ENCODE results near the gene SERPINB2. TPM values are rescaled to one million over a fixed set of nuclear protein-coding genes. Genes with fewer than 3 reads are reported as not detected.
A peak's percentile ranks its signal among the peaks of the same experiment; 100 is the strongest.

SERPINB2 gene, protein sequence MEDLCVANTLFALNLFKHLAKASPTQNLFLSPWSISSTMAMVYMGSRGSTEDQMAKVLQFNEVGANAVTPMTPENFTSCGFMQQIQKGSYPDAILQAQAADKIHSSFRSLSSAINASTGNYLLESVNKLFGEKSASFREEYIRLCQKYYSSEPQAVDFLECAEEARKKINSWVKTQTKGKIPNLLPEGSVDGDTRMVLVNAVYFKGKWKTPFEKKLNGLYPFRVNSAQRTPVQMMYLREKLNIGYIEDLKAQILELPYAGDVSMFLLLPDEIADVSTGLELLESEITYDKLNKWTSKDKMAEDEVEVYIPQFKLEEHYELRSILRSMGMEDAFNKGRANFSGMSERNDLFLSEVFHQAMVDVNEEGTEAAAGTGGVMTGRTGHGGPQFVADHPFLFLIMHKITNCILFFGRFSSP
- polyA plus RNA-seq (ENCODE audit: insufficient read length), result not detected

GRCh38 chr18:63887424-63887823, at the start of gene SERPINB2:
SERPINB2 (plus strand) TSS chr18:63887705; CDS start chr18:63891445, 3,740 bp downstream.
- DNase-seq (ENCODE audit: low read depth), result no peak

DNA sequence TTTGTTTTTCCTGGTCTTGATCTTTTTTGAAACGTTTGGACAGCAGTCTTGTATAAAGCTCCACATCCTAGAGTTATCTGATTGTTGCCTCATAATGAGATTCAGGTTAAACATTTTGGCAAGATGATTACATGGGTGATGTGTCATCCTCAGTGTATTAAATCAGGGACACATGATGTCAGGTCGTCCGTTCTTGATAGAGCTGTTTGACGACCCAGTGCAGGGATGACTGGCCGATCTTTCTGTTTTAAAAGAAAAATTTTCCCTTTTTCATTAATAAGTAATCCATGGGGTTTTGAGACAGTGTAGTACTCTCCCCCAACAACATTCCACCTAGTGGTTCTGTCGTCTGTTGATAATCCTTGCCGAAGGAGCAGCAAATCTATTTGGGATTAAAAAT, 44.5 kb upstream of the SERPINB2 start:
- DNase-seq (ENCODE audit: low read depth), result no peak

GRCh38 chr18:63844254-63844653, 43.3 kb upstream of the SERPINB2 start:
- peak; percentile 9 for DNase-seq (ENCODE audit: low read depth)

DNA sequence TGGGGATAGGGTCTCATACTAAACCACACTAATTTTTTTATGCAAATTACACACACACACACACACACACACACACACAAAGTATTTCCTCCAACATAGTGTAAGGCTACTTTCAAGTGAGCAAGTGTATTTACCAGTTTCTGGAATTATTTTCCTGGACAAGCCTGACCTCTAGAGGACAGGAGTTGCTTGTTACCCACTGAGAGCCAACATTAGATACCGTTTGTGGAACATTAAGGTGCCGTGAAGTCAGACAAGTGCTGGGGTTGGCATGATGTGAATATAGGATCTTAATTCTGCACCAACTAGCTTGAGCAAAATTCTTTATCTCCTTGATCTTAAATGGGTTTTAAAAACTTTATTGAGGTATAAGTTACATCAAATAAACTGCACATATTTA, 39.3 kb upstream of the SERPINB2 start:
- peak; percentile 6 for DNase-seq (ENCODE audit: low read depth)

GRCh38 chr18:63850020-63850419, 37.5 kb upstream of the SERPINB2 start:
- no peak for DNase-seq (ENCODE audit: low read depth)

DNA sequence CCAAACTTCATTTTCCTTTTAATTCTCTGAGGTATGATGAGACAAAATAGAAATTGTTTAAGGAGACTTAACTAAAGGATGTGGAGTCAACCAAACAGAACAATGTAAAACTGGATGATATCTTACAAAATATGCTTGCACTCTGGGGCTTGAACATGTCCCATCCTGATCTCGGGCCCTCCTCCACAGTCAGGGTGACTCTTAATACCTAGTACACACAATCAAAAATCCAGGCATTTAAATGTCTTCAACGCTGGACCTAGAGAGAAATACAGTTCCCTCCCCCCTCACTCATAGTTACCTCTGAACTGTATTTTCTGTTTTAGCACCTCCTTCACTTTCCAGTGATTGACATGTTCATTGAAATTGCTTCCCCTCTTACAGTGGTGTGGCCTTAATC, 36.9 kb upstream of the SERPINB2 start:
- DNase-seq (ENCODE audit: low read depth), result no peak

DNA sequence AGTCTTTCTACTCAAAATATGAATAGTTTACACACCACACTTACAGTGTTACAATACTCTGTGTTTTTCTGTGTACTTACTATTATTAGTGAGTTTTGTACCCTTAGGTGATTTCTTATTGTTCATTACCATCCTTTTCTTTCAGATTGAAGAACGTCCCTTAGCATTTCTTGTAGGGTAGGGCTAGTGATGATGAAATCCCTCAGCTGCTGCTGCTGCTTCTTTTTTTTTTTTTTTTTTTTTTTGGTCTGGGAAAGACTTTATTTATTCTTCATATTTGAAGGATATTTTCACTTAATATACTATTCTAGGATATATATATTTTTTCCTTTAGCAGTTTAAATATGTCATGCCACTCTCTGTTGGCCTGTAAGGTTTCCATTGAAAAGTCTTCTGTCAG, 29.0 kb upstream of the SERPINB2 start:
- no peak for DNase-seq (ENCODE audit: low read depth)

- no peak for DNase-seq (ENCODE audit: low read depth)
Measured at GRCh38 chr18:63859781-63860475, 27.6 kb upstream of the SERPINB2 start.

GRCh38 chr18:63860531-63860930, 27.0 kb upstream of the SERPINB2 start:
- no peak for DNase-seq (ENCODE audit: low read depth)

- DNase-seq (ENCODE audit: low read depth), result no peak
Measured at GRCh38 chr18:63867368-63868125, 20.0 kb upstream of the SERPINB2 start.

GRCh38 chr18:63868546-63868945, 19.0 kb upstream of the SERPINB2 start:
- no peak for DNase-seq (ENCODE audit: low read depth)

GRCh38 chr18:63869374-63869773, 18.1 kb upstream of the SERPINB2 start:
- DNase-seq (ENCODE audit: low read depth), result no peak

- no peak for DNase-seq (ENCODE audit: low read depth)
Measured at GRCh38 chr18:63869851-63870250, 17.7 kb upstream of the SERPINB2 start.

GRCh38 chr18:63871836-63872235, 15.7 kb upstream of the SERPINB2 start:
- DNase-seq (ENCODE audit: low read depth), result no peak

DNA sequence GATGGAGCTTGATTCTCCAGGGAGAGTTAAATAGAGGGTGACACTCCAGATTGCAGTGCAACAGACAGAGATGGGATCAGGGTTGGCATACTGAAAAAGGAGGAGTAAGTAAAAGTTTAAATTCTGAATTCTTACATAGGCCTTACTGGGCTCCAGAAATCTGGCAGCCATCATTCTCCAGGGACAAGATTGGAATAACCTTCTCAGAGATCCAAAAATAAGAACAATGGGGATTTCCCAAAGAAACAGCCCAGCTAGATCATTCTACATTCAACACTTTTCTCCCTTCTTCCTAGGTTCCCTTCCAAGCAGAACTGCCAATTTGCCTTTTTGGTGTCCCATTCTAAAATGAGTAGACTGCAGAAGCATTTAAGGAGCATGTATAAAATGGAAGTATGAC, 14.9 kb upstream of the SERPINB2 start:
- DNase-seq (ENCODE audit: low read depth), result no peak

GRCh38 chr18:63878343-63878742, 9.2 kb upstream of the SERPINB2 start:
- no peak for DNase-seq (ENCODE audit: low read depth)

DNA sequence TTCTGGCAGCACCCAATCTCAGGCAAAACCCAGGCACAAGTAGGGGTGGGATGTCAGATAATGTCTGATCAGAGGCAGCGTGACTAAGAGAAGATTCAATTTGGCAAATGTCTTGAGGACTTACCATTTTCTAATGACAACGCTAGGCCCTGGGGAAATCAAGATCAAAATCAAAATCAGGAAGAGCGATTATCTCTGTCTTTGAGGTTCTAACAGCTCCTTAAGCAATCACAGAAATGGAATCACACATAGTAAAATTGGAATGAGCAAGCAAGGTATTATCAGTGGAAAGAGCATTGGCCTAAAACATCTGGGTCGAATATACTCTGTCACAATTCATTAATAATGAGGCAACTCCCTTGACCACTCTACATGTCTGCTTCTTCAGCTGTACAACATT, 8.6 kb upstream of the SERPINB2 start:
- DNase-seq (ENCODE audit: low read depth), result no peak

DNA sequence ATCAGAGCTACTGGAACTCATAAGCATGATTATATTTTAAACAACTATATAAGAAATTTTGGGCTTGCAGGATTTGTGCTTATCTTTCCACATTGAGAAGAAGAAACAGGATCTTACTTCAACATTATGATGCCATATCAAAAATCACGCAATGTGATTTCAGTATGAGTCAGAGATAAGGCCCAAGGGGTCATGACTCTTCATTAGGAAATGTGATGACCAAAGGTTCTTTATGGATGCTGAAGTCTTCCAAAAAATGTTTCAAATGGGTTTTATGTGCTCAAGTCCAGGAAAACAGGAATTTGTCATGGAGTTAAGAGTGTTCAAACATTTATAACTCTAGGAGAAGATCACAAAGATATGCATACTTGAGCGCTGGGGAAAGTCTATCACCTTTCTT, 7.8 kb upstream of the SERPINB2 start:
- DNase-seq (ENCODE audit: low read depth), result no peak

- no peak for DNase-seq (ENCODE audit: low read depth)
Measured at GRCh38 chr18:63881851-63882250, 5.7 kb upstream of the SERPINB2 start.

GRCh38 chr18:63882333-63883141, 5.0 kb upstream of the SERPINB2 start:
- no peak for DNase-seq (ENCODE audit: low read depth)

DNA sequence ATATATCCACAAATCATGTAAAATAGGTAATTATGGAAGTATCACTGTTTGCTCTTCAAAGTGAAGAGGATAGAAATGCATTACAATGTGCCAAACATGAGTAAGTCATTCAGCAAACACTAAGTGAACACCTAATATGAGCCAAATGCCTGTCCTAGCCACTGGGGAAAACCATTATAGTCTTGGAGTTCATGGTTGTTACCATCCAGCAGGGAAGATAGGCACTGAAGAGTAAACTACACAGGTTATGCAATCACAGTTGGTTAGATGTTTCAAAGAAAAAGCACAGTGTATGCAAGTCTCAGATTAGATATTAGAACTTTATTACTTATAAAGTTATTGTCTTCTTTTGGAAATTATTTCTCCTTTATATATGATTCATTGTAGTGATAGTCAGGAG, 3.9 kb upstream of the SERPINB2 start:
- no peak for DNase-seq (ENCODE audit: low read depth)

Data from forelimb muscle (tissue), 1 donor.